H1 (cell line): ENCODE data around the gene PLCH2. TPM values are rescaled to one million over a fixed set of nuclear protein-coding genes. Genes with fewer than 3 reads are reported as not detected.

Experiments used
- CTCF ChIA-PET: fragments of 300-600 bp; sonication (Branson Sonifier 250); formaldehyde crosslinking; loops from one replicate; lab custom pipeline; 2021; ENCODE audit not compliant: partially characterized antibody; lab: Charles Lee
- POLR2A ChIA-PET: fragments of 300-600 bp; sonication (Branson Sonifier 250); formaldehyde crosslinking; loops from one replicate; lab custom pipeline; 2021; ENCODE audit warnings: inconsistent platforms; ENCODE audit not compliant: partially characterized antibody; lab: Charles Lee
- DNase-seq, 2 experiments: peaks; one replicate each; pipeline versions ENCODE4 v3.0.0 to v3.0.0-alpha.2; 2010 to 2022; ENCODE audit warnings: low spot score in 2 of 2, low read depth in 1 of 2, mixed read lengths in 1 of 2
- FAIRE-seq: peaks from 2 replicates; lab custom pipeline; 2011; peaks lifted over from hg19 to GRCh38; lab: Jason Lieb, UNC
- H2AFZ ChIP-seq: 2 replicates; pipeline ENCODE4 v1.8.1; 2012; ENCODE audit warnings: low read length, inconsistent platforms
- H2AK5ac ChIP-seq: 2 replicates; pipeline ENCODE4 v1.6.1; 2013; ENCODE audit warnings: low read depth, low read length
- H2BK120ac ChIP-seq: replicated peaks from 2 replicates; pipeline ENCODE3; 2013; ENCODE audit warnings: low read depth, low read length, inconsistent platforms
- H2BK12ac ChIP-seq: 2 replicates; pipeline ENCODE4 v1.6.1; 2013; ENCODE audit warnings: low read depth, low read length
- H2BK15ac ChIP-seq: 2 replicates; pipeline ENCODE4 v1.6.1; 2013; ENCODE audit warnings: low read length
- H2BK20ac ChIP-seq: 2 replicates; pipeline ENCODE4 v1.6.1; 2013; ENCODE audit warnings: low read length
- H2BK5ac ChIP-seq: 2 replicates; pipeline ENCODE4 v1.6.1; 2013; ENCODE audit warnings: low read depth, low read length
- H3K14ac ChIP-seq: 2 replicates; pipeline ENCODE4 v1.6.1; 2013; ENCODE audit warnings: inconsistent platforms; ENCODE audit not compliant: insufficient read length
- H3K18ac ChIP-seq: 2 replicates; pipeline ENCODE4 v1.6.1; 2013; ENCODE audit warnings: low read length; ENCODE audit errors: extremely low read depth
- H3K23ac ChIP-seq: 2 replicates; pipeline ENCODE4 v1.6.1; 2013; ENCODE audit warnings: inconsistent platforms; ENCODE audit not compliant: insufficient read length
- H3K23me2 ChIP-seq: 2 replicates; pipeline ENCODE4 v1.6.1; 2013; ENCODE audit warnings: low read depth, low read length
- H3K27ac ChIP-seq: 2 replicates; pipeline ENCODE4 v1.6.1; 2011; ENCODE audit warnings: low read depth, low read length, inconsistent platforms
- H3K27me3 ChIP-seq, 4 experiments: replicated peaks in 1 of 4; 1 replicate in 1 of 4; 2 replicates in 3 of 4; pipeline versions ENCODE4 v1.6.1 to v1.8.1; 2011 to 2013; ENCODE audit warnings: low read length in 3 of 4, mild to moderate bottlenecking in 3 of 4, inconsistent platforms in 2 of 4, mixed read lengths in 2 of 4, moderate library complexity in 1 of 4; ENCODE audit not compliant: control insufficient read depth in 3 of 4, insufficient read depth in 3 of 4; ENCODE audit errors: extremely low read depth in 1 of 4
- H3K36me3 ChIP-seq, 4 experiments: 2 replicates each; pipeline versions ENCODE4 v1.6.1 to v1.8.1; 2011 to 2013; ENCODE audit warnings: mild to moderate bottlenecking in 4 of 4, low read length in 3 of 4, moderate library complexity in 2 of 4, control low read depth in 1 of 4, inconsistent platforms in 1 of 4; ENCODE audit not compliant: insufficient read depth in 4 of 4, control insufficient read depth in 2 of 4
- H3K4ac ChIP-seq: replicated peaks from 2 replicates; pipeline ENCODE3; 2013; ENCODE audit warnings: low read length, low read depth, mixed read lengths, inconsistent platforms; ENCODE audit not compliant: insufficient read length
- H3K4me1 ChIP-seq, 4 experiments: replicated peaks in 1 of 4; 1 replicate in 1 of 4; 2 replicates in 3 of 4; pipeline versions ENCODE4 v1.6.1 to v1.8.1; 2011 to 2013; ENCODE audit warnings: low read length in 3 of 4, inconsistent platforms in 2 of 4, mixed read lengths in 1 of 4; ENCODE audit not compliant: insufficient read depth in 4 of 4, control insufficient read depth in 3 of 4
- H3K4me2 ChIP-seq, 2 experiments: 2 replicates each; pipeline versions ENCODE4 v1.6.1 to v1.8.1; 2011 to 2013; ENCODE audit warnings: low read depth in 2 of 2, low read length in 2 of 2, control low read depth in 1 of 2, inconsistent platforms in 1 of 2, mild to moderate bottlenecking in 1 of 2; ENCODE audit not compliant: insufficient read depth in 1 of 2
- H3K4me3 ChIP-seq, 4 experiments: fragments of 200-600, 300-600 bp in 1 of 4; sonication (generic), shearing (Covaris generic), sonication (Bioruptor Twin) in 1 of 4; 2 replicates each; pipeline versions ENCODE4 v1.5.1 to v1.8.1; 2011 to 2016; ENCODE audit warnings: low read length in 4 of 4, low read depth in 3 of 4, control low read depth in 2 of 4, inconsistent platforms in 2 of 4, mild to moderate bottlenecking in 2 of 4, mixed read lengths in 1 of 4, moderate library complexity in 1 of 4; ENCODE audit not compliant: insufficient read depth in 2 of 4; ENCODE audit errors: extremely low read depth in 1 of 4
- H3K56ac ChIP-seq: replicated peaks from 2 replicates; pipeline ENCODE3; 2013; ENCODE audit warnings: low read depth, mild to moderate bottlenecking, mixed read lengths, low read length, inconsistent platforms; ENCODE audit not compliant: insufficient read length
- H3K79me1 ChIP-seq: 2 replicates; pipeline ENCODE4 v1.6.1; 2013; ENCODE audit warnings: low read depth, low read length, control low read depth
- H3K79me2 ChIP-seq, 2 experiments: 2 replicates each; pipeline versions ENCODE4 v1.6.1 to v1.8.1; 2012 to 2013; ENCODE audit warnings: low read length in 2 of 2, mild to moderate bottlenecking in 2 of 2, inconsistent platforms in 1 of 2; ENCODE audit not compliant: insufficient read depth in 2 of 2, control insufficient read depth in 1 of 2
- H3K9ac ChIP-seq, 4 experiments: replicated peaks in 1 of 4; 1 replicate in 1 of 4; 2 replicates in 3 of 4; pipeline versions ENCODE4 v1.6.1 to v1.8.1; 2011 to 2013; ENCODE audit warnings: low read depth in 3 of 4, low read length in 3 of 4, control low read depth in 2 of 4, mild to moderate bottlenecking in 2 of 4, moderate library complexity in 2 of 4, inconsistent platforms in 1 of 4; ENCODE audit errors: extremely low read depth in 1 of 4
- H3K9me3 ChIP-seq, 2 experiments: 2 replicates each; pipeline versions ENCODE4 v1.6.1 to v1.8.1; 2012 to 2013; ENCODE audit warnings: mild to moderate bottlenecking in 2 of 2, moderate library complexity in 2 of 2, control low read depth in 1 of 2, inconsistent platforms in 1 of 2, low read depth in 1 of 2, low read length in 1 of 2, mixed read lengths in 1 of 2; ENCODE audit not compliant: insufficient read depth in 2 of 2
- H4K20me1 ChIP-seq, 2 experiments: replicated peaks in 1 of 2; 2 replicates each; pipeline versions ENCODE3 to v1.8.1; 2011 to 2013; ENCODE audit warnings: inconsistent platforms in 2 of 2, low read length in 2 of 2, mild to moderate bottlenecking in 1 of 2; ENCODE audit not compliant: insufficient read depth in 2 of 2, control insufficient read depth in 1 of 2
- H4K5ac ChIP-seq: 2 replicates; pipeline ENCODE4 v1.6.1; 2013; ENCODE audit warnings: low read length, low read depth, mixed read lengths, inconsistent platforms; ENCODE audit not compliant: insufficient read length
- H4K8ac ChIP-seq: 2 replicates; pipeline ENCODE4 v1.8.0; 2013; ENCODE audit warnings: mild to moderate bottlenecking, moderate library complexity, low read length, inconsistent platforms; ENCODE audit not compliant: insufficient read depth; ENCODE audit errors: extremely low read depth
- H4K91ac ChIP-seq: replicated peaks from 2 replicates; pipeline ENCODE3; 2013; ENCODE audit warnings: low read length, mixed read lengths, inconsistent platforms; ENCODE audit not compliant: insufficient read length
- CHD1 ChIP-seq: IDR thresholded peaks from 2 replicates; pipeline ENCODE4 v1.6.1; 2012; ENCODE audit warnings: low read depth, low read length, improper control_type of control experiment
- CHD2 ChIP-seq: IDR thresholded peaks from 2 replicates; pipeline ENCODE4 v1.6.1; 2012; ENCODE audit warnings: low read length, improper control_type of control experiment
- WGBS, 2 experiments: shearing (Covaris generic) in 1 of 2; methylation state at CpG; one replicate each; pipeline versions ENCODE4 v1.1.6 to v1.1.7; 2013 to 2015; ENCODE audit warnings: low lambda C conversion rate in 2 of 2, mixed read lengths in 2 of 2, inconsistent platforms in 1 of 2, low coverage in 1 of 2, missing lambda C conversion rate in 1 of 2; ENCODE audit not compliant: insufficient replicate concordance in 2 of 2, insufficient coverage in 1 of 2, insufficient read length in 1 of 2; ENCODE audit errors: extremely low coverage in 1 of 2, missing lambda C conversion rate in 1 of 2; 5-methylcytosine and 5-hydroxymethylcytosine counted together
- polyA plus RNA-seq, 7 experiments: library from polyadenylated mRNA; depleted of rRNA in 3 of 7; stranded (reverse) in 5 of 7; unstranded in 2 of 7; fragments of >200 nt in 5 of 7; fragments of 200-250 nt in 2 of 7; gene quantifications; 1 replicate in 5 of 7; 2 replicates in 1 of 7; 4 replicates in 1 of 7; pipeline versions ENCODE4 v1.2.1 to v1.2.3, GENCODE V29; 2011 to 2013; ENCODE audit warnings: missing spikeins in 2 of 7, mixed read lengths in 2 of 7
- total RNA-seq: library from RNA; stranded (reverse); fragmentation: NEBNext Ultra II Directional; extraction: Animal tissue kit (Norgen Biotek cat#: 25700); gene quantifications from 2 replicates; pipeline ENCODE4 v1.2.1, GENCODE V29; 2021

Gene PLCH2
- total and polyA plus RNA-seq, 2 of the 8 experiments (the other 6 are each of a cell fraction or from before 2014, with no cell fraction given) = 0.14 to 0.19 TPM

DNA sequence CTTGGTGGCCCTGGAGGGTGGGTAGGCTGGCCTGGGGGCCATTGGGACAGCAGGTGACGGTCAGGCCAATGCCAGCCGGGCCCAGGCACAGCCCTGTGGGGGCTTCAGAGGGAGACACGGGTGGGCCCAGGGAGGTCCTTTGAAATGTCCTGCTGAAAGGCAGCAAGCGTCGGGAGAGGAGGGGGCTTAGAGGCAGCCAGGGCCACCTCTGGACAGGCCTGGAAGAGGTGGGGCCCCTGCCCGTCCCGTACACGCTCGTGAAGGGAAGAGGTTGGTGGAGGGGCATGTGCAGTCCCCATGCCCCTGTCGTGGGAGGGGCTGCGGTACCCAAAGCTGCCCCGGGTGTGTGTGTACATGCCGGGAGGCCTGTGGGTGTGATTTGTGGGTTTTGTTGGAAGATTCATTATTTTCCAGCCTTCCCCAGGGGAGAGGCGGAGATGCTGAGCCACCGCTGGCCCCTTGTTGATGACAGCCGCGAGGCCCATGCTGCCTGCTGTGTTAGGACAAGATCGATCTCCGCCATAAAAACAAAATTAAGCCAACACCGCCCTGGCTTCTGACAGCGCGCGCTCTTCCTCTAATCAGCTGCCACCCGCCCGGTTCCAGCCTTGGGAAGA is 3.4 kb upstream of the PLCH2 start:
- ChIA-PET CTCF (no interaction called here), POLR2A (no interaction called here)
- no peak overlapping the region for H2BK15ac ChIP-seq
- no peak overlapping the region for H3K27ac ChIP-seq
- no peak overlapping the region for H4K5ac ChIP-seq
- H3K4me2 ChIP-seq = no peak overlapping the region
- H3K36me3 ChIP-seq = no peaks in the 10 kb centered on the region
- no peaks in the 10 kb centered on the region for H3K79me2 ChIP-seq
- no peak for FAIRE-seq
- no peak overlapping the region for H2BK20ac ChIP-seq
- no peak overlapping the region for H2AK5ac ChIP-seq
- H3K9me3 ChIP-seq = no peaks in the 10 kb centered on the region
- H2BK5ac ChIP-seq = no peak overlapping the region
- no peaks in the 10 kb centered on the region for H3K23me2 ChIP-seq
- no peak for DNase-seq
- H3K23ac ChIP-seq = no peak overlapping the region
- H3K79me1 ChIP-seq = no peaks in the 10 kb centered on the region
- no peak overlapping the region for H3K9ac ChIP-seq
- H2BK12ac ChIP-seq = no peak overlapping the region
- H3K56ac ChIP-seq = no peak overlapping the region
- H3K27me3 ChIP-seq = no peaks in the 10 kb centered on the region; a peak in 2 of 7 replicates
- H4K8ac ChIP-seq = no peak overlapping the region
- H2BK120ac ChIP-seq = no peak overlapping the region
- no peak overlapping the region for H4K91ac ChIP-seq
- peaks cover 0 to 7% (median 0%) of the 10 kb centered on the region in 4 experiments; a peak in 3 of 7 replicates for H3K4me1 ChIP-seq
- H2AFZ ChIP-seq = no peak overlapping the region
- no peak overlapping the region for H3K18ac ChIP-seq
- no peak overlapping the region for H3K4ac ChIP-seq
- TF ChIP-seq CHD1 (no peak), CHD2 (no peak)
- H4K20me1 ChIP-seq = peaks cover 2 to 4% of the 10 kb centered on the region in 2 experiments
- WGBS, 2 experiments = 85% methylated on average over 16 of the region's 25 CpGs; no CpG with 5 or more reads in 1 of the 2 experiments
- H3K4me3 ChIP-seq = no peak overlapping the region
- H3K14ac ChIP-seq = no peak overlapping the region
